ENCODE data around the gene RGS12. TPM values are rescaled to one million over a fixed set of nuclear protein-coding genes. Genes with fewer than 3 reads are reported as not detected.

RGS12 gene
- total and polyA plus RNA-seq, 2 of the 8 experiments (the other 6 are each of a cell fraction or from before 2014, with no cell fraction given): 6.0 to 16.4 TPM

GRCh38 chr4:3287972-3288570 is 4.8 kb upstream of the RGS12 start:
- H4K8ac ChIP-seq (ENCODE audit: extremely low read depth, insufficient read depth, low read length): peak overlapping the region; percentile 18; the same call in 1 of the 2 replicates
- H3K27me3 ChIP-seq (replicated peaks in 1 of 4; ENCODE audit: control insufficient read depth in 3 of 4, extremely low read depth in 1 of 4, insufficient read depth in 3 of 4, low read length in 3 of 4): peaks cover 0 to 7% (median 1%) of the 10 kb centered on the region in 4 experiments; a peak in 3 of 7 replicates
- no peak overlapping the region for H3K14ac ChIP-seq (ENCODE audit: insufficient read length)
- no peak overlapping the region for H3K27ac ChIP-seq (ENCODE audit: low read depth, low read length)
- H2AK5ac ChIP-seq (ENCODE audit: low read depth, low read length): no peak overlapping the region
- H3K56ac ChIP-seq (replicated peaks; ENCODE audit: insufficient read length, low read depth, low read length): no peak overlapping the region
- H3K23me2 ChIP-seq (ENCODE audit: low read depth, low read length): peaks cover 10% of the 10 kb centered on the region; the same call in 1 of the 2 replicates
- H3K23ac ChIP-seq (ENCODE audit: insufficient read length): no peak overlapping the region
- no peak overlapping the region for H3K4me3 ChIP-seq (ENCODE audit: extremely low read depth in 1 of 4, insufficient read depth in 2 of 4, low read depth in 3 of 4, low read length in 4 of 4)
- DNase-seq (ENCODE audit: low read depth in 1 of 2, low spot score in 2 of 2) (peak in 1 of 2 experiments; percentile 41), FAIRE-seq (no peak)
- no peak overlapping the region for H4K5ac ChIP-seq (ENCODE audit: insufficient read length, low read depth, low read length)
- H3K9me3 ChIP-seq (ENCODE audit: insufficient read depth in 2 of 2, low read depth in 1 of 2, low read length in 1 of 2): no peaks in the 10 kb centered on the region
- no peak overlapping the region for H3K4ac ChIP-seq (replicated peaks; ENCODE audit: insufficient read length, low read depth, low read length)
- no peak overlapping the region for H3K4me2 ChIP-seq (ENCODE audit: insufficient read depth in 1 of 2, low read depth in 2 of 2, low read length in 2 of 2)
- ChIA-PET POLR2A (ENCODE audit: partially characterized antibody) (no interaction called here), CTCF (ENCODE audit: partially characterized antibody) (interaction anchor here (1.2 to 5.1 kb wide), 2 partner anchors 30 to 461 kb away, joined by 4 to 31 read pairs; no protein-coding TSS in a partner anchor)
- H2BK15ac ChIP-seq (ENCODE audit: low read length): no peak overlapping the region
- peaks cover 0 to 11% (median 3%) of the 10 kb centered on the region in 4 experiments; a peak in 5 of 7 replicates for H3K4me1 ChIP-seq (replicated peaks in 1 of 4; ENCODE audit: control insufficient read depth in 3 of 4, insufficient read depth in 4 of 4, low read length in 3 of 4)
- H2BK5ac ChIP-seq (ENCODE audit: low read depth, low read length): no peak overlapping the region
- H3K79me1 ChIP-seq (ENCODE audit: low read depth, low read length): no peaks in the 10 kb centered on the region
- H3K9ac ChIP-seq (replicated peaks in 1 of 4; ENCODE audit: extremely low read depth in 1 of 4, low read depth in 3 of 4, low read length in 3 of 4): no peak overlapping the region
- H3K36me3 ChIP-seq (ENCODE audit: control insufficient read depth in 2 of 4, insufficient read depth in 4 of 4, low read length in 3 of 4): no peaks in the 10 kb centered on the region
- WGBS, 2 experiments (ENCODE audit: extremely low coverage in 1 of 2, insufficient coverage in 1 of 2, insufficient read length in 1 of 2, insufficient replicate concordance in 2 of 2, low coverage in 1 of 2, low lambda C conversion rate in 2 of 2, missing lambda C conversion rate in 1 of 2): 96% methylated on average over 20 of the region's 24 CpGs; no CpG with 5 or more reads in 1 of the 2 experiments
- no peak overlapping the region for H2BK12ac ChIP-seq (ENCODE audit: low read depth, low read length)
- no peaks in the 10 kb centered on the region for H3K79me2 ChIP-seq (ENCODE audit: control insufficient read depth in 1 of 2, insufficient read depth in 2 of 2, low read length in 2 of 2)
- no peaks in the 10 kb centered on the region for H4K20me1 ChIP-seq (replicated peaks in 1 of 2; ENCODE audit: control insufficient read depth in 1 of 2, insufficient read depth in 2 of 2, low read length in 2 of 2)
- no peak overlapping the region for H2BK120ac ChIP-seq (replicated peaks; ENCODE audit: low read depth, low read length)
- H2AFZ ChIP-seq (ENCODE audit: low read length): no peak overlapping the region
- H3K18ac ChIP-seq (ENCODE audit: extremely low read depth, low read length): no peak overlapping the region
- H4K91ac ChIP-seq (replicated peaks; ENCODE audit: insufficient read length, low read length): no peak overlapping the region
- H2BK20ac ChIP-seq (ENCODE audit: low read length): no peak overlapping the region; the same call in 1 of the 2 replicates
- TF ChIP-seq TAF1 (IDR thresholded peaks at IDR 0.05; ENCODE audit: low read depth, low read length) (no peak), BCL11A (IDR thresholded peaks at IDR 0.05; ENCODE audit: low read depth in 2 of 2, low read length in 2 of 2) (no peak), EZH2 (IDR thresholded peaks at IDR 0.05; ENCODE audit: low read depth, low read length, severe bottlenecking) (no peak), CHD1 (IDR thresholded peaks at IDR 0.05; ENCODE audit: low read depth, low read length) (no peak), POLR2A (IDR thresholded peaks at IDR 0.05; ENCODE audit: control extremely low read depth in 1 of 2, low read depth in 2 of 2, low read length in 2 of 2) (no peak), ATF3 (IDR thresholded peaks at IDR 0.05; ENCODE audit: insufficient read depth, low read depth, low read length) (no peak), HDAC2 (IDR thresholded peaks at IDR 0.05; ENCODE audit: borderline replicate concordance in 1 of 2, low read depth in 2 of 2, low read length in 2 of 2) (no peak), BACH1 (IDR thresholded peaks at IDR 0.05; ENCODE audit: low read length) (no peak), TCF12 (IDR thresholded peaks at IDR 0.05; ENCODE audit: low read depth, low read length) (no peak), RBBP5 (IDR thresholded peaks at IDR 0.05; ENCODE audit: borderline replicate concordance, low read depth, low read length) (no peak), TAF7 (optimal IDR thresholded peaks at IDR 0.05; ENCODE audit: borderline replicate concordance, low read depth, low read length) (no peak), PHF8 (conservative IDR thresholded peaks at IDR 0.05; ENCODE audit: low read depth, low read length) (no peak), TEAD4 (IDR thresholded peaks at IDR 0.05; ENCODE audit: low read depth, low read length) (no peak)

Measured in H1 (cell line).